Epithelial cell of esophagus (primary cell): ENCODE results near the gene PSMB7.
A peak's percentile ranks its signal among the peaks of the same experiment; 100 is the strongest.

ENCODE experiments used
- DNase-seq: peaks from one replicate; pipeline ENCODE4 v3.0.0; 2010; ENCODE audit warnings: low read depth
- H3K4me3 ChIP-seq: 2 replicates; pipeline ENCODE4 v1.5.1; 2011; ENCODE audit warnings: mild to moderate bottlenecking, low read length, control low read depth
- TF ChIP-seq, protein P1 (sequence below): IDR thresholded peaks from 2 replicates; pipeline ENCODE4 v1.5.1; 2011; ENCODE audit warnings: low read depth, mild to moderate bottlenecking, low read length, control low read depth, inconsistent platforms; ENCODE audit not compliant: insufficient read depth; ENCODE audit errors: missing control alignments

PSMB7 gene

GRCh38 chr9:124346347-124347163 lies 68.7 kb downstream of the PSMB7 start:
- TF ChIP-seq, protein P1, sequence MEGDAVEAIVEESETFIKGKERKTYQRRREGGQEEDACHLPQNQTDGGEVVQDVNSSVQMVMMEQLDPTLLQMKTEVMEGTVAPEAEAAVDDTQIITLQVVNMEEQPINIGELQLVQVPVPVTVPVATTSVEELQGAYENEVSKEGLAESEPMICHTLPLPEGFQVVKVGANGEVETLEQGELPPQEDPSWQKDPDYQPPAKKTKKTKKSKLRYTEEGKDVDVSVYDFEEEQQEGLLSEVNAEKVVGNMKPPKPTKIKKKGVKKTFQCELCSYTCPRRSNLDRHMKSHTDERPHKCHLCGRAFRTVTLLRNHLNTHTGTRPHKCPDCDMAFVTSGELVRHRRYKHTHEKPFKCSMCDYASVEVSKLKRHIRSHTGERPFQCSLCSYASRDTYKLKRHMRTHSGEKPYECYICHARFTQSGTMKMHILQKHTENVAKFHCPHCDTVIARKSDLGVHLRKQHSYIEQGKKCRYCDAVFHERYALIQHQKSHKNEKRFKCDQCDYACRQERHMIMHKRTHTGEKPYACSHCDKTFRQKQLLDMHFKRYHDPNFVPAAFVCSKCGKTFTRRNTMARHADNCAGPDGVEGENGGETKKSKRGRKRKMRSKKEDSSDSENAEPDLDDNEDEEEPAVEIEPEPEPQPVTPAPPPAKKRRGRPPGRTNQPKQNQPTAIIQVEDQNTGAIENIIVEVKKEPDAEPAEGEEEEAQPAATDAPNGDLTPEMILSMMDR: no peak
- DNase-seq: no peak
- H3K4me3 ChIP-seq: no peak overlapping the region

DNA sequence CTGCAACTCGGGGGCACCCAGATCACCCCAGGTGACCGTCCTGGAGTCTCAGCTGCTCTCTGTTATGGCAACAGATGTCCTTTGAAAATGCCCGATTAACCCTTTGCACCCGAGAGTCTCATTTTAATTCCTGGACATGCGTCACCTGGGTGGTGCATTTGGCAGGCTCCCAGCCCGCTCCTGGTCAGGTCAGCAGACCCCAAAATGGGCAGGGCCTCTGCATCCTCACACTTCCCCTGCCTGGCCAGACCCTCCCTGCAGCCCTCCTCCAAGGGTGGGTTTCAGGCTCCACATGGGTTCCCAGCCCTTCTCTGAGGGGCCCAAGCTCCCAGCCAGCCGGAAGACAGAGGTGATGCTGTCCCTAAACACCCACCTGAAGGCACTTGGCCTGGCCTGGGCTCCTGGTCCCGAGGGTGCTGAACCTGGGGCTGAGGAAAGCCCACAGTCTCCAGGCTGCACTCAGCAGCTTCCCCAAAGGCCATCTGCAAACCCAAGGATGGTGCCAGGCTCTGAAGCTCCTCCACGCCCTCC lies 69.4 kb downstream of the PSMB7 start:
- DNase-seq: no peak
- TF ChIP-seq, protein P1: no peak
- no peak overlapping the region for H3K4me3 ChIP-seq

DNA sequence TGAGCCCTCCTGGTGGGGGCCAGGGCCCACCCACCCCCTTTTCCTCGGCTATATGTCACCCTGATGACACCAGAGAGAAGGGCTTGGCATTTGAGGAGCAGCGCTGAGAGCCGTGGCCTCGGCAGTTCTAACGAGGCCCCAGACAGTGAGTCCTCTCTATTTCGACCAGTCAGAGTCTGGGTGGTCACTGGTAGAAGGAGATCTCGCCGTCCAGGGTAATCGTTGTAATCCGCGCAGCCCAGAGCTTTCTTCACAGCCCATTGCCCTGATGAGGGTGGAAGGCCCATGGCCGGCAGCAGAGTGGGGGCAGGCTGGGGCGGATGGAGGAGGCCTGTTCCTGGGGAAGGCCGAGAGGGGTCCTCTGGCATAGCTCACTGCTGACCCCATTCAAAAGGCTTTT lies 70.2 kb downstream of the PSMB7 start:
- DNase-seq: no peak
- H3K4me3 ChIP-seq: no peak overlapping the region
- TF ChIP-seq, protein P1: no peak

DNA sequence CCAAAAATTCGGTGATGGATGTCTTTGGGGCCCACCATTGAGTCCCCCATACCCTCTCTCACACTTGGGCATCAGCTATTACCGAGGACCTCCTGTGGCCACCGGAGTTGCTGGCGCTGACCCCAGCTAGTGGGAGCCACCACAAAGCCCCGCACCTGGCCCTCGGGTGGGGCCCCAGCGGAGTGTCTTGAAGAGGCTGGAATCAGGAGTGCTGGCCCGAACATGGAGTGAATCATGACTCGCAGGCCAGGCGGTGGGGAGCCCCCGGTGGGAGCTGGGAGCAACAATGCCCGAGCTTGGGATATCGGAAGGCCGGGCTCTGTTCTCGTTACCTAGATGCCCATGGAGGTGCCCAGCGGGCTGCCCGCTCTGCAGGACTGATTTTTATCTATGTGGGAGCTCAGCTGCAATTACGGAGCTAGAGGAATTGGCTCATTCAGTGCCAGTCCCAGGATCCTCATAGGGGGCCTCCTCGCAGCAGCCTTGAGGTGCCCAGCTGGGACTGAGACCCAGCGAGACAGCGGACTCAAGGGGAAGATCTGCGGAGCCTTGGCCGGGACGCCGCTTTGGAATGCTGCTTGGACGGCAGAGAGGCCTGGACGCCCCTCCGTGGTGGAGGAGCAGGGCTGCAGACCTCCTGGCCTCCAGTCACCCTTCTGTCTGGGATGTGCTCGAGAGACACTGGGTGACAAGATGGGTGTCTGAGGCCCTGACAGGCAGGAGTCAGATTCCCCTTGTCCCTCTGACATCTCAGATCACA lies 70.8 kb downstream of the PSMB7 start:
- TF ChIP-seq, protein P1: no peak
- DNase-seq: no peak
- no peak overlapping the region for H3K4me3 ChIP-seq

DNA sequence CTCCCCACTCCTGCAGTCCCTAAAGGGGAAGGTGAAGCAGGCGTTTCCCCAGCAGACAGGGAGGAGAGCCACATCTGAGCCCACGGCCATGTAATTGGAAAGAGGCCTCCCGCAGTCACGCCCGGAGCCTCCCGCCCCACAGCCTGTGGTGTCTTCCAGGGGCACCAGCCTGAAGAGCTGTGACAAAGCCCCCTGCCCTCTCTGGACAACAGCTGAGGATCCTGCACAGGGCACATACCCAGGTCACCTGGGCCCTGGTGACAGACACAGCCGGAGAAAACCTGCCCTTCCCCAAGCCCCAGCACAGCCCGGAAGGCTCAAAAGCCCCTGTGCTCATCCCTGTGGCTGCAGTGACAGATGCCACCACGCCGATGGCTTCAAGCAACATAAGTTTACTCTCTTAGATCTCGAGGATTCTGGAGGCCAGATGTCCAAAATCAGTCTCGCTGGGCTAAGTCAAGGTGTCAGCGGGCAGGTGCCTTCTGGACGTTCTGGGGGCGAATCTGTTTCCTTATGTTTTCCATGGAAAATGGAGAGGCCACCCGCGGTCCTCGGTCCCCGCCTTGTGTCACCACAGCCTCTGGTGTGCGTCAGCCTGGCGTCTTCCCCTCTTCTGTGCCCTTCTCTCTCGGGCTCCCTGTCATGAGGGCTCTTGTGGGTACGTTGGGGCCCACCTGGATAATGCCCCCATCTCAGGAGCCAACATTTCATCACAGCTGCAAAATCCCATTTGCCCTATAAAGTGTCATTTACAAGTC lies 71.5 kb downstream of the PSMB7 start:
- H3K4me3 ChIP-seq: no peak overlapping the region
- DNase-seq: no peak
- TF ChIP-seq, protein P1: no peak

GRCh38 chr9:124342776-124343485 lies 72.3 kb downstream of the PSMB7 start:
- peak; percentile 83 for DNase-seq
- H3K4me3 ChIP-seq: no peak overlapping the region
- TF ChIP-seq, protein P1: no peak
